Vagina (tissue), 2 donors: Measurements from ENCODE around the gene TMEM229A. TPM values are rescaled to one million over a fixed set of nuclear protein-coding genes. Genes with fewer than 3 reads are reported as not detected.

Experiments
- DNase-seq, 2 donors: peaks; one replicate each; pipeline ENCODE4 v3.0.0-alpha.2; 2017; ENCODE audit errors: extremely low spot score in 2 of 2
- H3K27ac ChIP-seq: fragments of 200-600 bp; sonication (generic); one replicate; pipeline ENCODE4 v1.5.1; 2019
- H3K27me3 ChIP-seq: fragments of 200-600 bp; sonication (generic); one replicate; pipeline ENCODE4 v1.5.1; 2019
- H3K36me3 ChIP-seq, 2 donors: fragments of 200-600 bp; sonication (generic); one replicate each; pipeline ENCODE4 v1.5.1; 2017 to 2019
- H3K4me1 ChIP-seq: fragments of 200-600 bp; sonication (generic); one replicate; pipeline ENCODE4 v1.5.1; 2019
- H3K4me3 ChIP-seq, 2 donors: fragments of 200-600 bp; sonication (generic); 1 replicate in 1 of 2; 2 replicates in 1 of 2; pipeline ENCODE4 v1.5.1; 2016 to 2019
- H3K9me3 ChIP-seq: fragments of 200-600 bp; sonication (generic); one replicate; pipeline ENCODE4 v1.5.1; 2019
- CTCF ChIP-seq, 3 experiments: fragments of 450-650 bp in 2 of 3; fragments of 200-600 bp in 1 of 3; sonication (generic) in 1 of 3; IDR thresholded peaks; one replicate each; pipeline ENCODE4 v1.5.1; 2017 to 2019; ENCODE audit warnings: antibody characterized with exemption in 3 of 3, mild to moderate bottlenecking in 2 of 3, moderate library complexity in 2 of 3
- POLR2A ChIP-seq, 2 donors: fragments of 450-650 bp; IDR thresholded peaks; one replicate each; pipeline ENCODE4 v1.6.1; 2017; ENCODE audit warnings: antibody characterized with exemption in 2 of 2, mild to moderate bottlenecking in 2 of 2, moderate library complexity in 2 of 2
- POLR2AphosphoS5 ChIP-seq, 2 donors: sonication (generic); formaldehyde crosslinking; IDR thresholded peaks; one replicate each; pipeline ENCODE4 v1.9.0; 2017; ENCODE audit warnings: antibody characterized with exemption in 2 of 2, mild to moderate bottlenecking in 2 of 2, low read depth in 1 of 2; ENCODE audit not compliant: insufficient read depth in 1 of 2
- intact Hi-C: fragments of 100-400 bp; cut with DNase I; formaldehyde crosslinking; loops from one replicate; pipeline ENCODE4 v1.15.1; 2023
- total RNA-seq: library from RNA; depleted of rRNA; stranded (reverse); fragments of >200 nt; gene quantifications from one replicate; pipeline ENCODE4 v1.2.3, GENCODE V29; 2016

Gene TMEM229A
- total RNA-seq, 1 donor from 2014 or later: not detected

- intact Hi-C loops: no loop called here
- no peaks in the 10 kb centered on the region for H3K9me3 ChIP-seq
- H3K27ac ChIP-seq: no peak overlapping the region
- H3K27me3 ChIP-seq: no peaks in the 10 kb centered on the region
- no peak for TF ChIP-seq POLR2A (IDR thresholded peaks at IDR 0.05)
- TF ChIP-seq POLR2AphosphoS5 (IDR thresholded peaks at IDR 0.05; ENCODE audit: insufficient read depth in 1 of 2, low read depth in 1 of 2): no peak
- no peak for TF ChIP-seq CTCF (IDR thresholded peaks at IDR 0.05)
- no peak for DNase-seq
- H3K4me1 ChIP-seq: no peaks in the 10 kb centered on the region
- no peak overlapping the region for H3K4me3 ChIP-seq
- H3K36me3 ChIP-seq: no peaks in the 10 kb centered on the region
Measured at GRCh38 chr7:123998921-123999320, 33.9 kb downstream of the TMEM229A start.

- DNase-seq: no peak
- TF ChIP-seq CTCF (IDR thresholded peaks at IDR 0.05): no peak
- TF ChIP-seq POLR2A (IDR thresholded peaks at IDR 0.05): no peak
- no peak for TF ChIP-seq POLR2AphosphoS5 (IDR thresholded peaks at IDR 0.05; ENCODE audit: insufficient read depth in 1 of 2, low read depth in 1 of 2)
- no peaks in the 10 kb centered on the region for H3K4me1 ChIP-seq
- no peak overlapping the region for H3K4me3 ChIP-seq
- H3K27me3 ChIP-seq: no peaks in the 10 kb centered on the region
- intact Hi-C loops: no loop called here
- no peaks in the 10 kb centered on the region for H3K36me3 ChIP-seq
- H3K9me3 ChIP-seq: no peaks in the 10 kb centered on the region
- H3K27ac ChIP-seq: no peak overlapping the region
Measured at GRCh38 chr7:123996327-123996625, 36.6 kb downstream of the TMEM229A start.

- Histone ChIP-seq H3K27me3 (no peaks in the 10 kb centered on the region), H3K4me1 (no peaks in the 10 kb centered on the region), H3K4me3 (no peak overlapping the region), H3K9me3 (no peaks in the 10 kb centered on the region), H3K27ac (no peak overlapping the region), H3K36me3 (no peaks in the 10 kb centered on the region)
- TF ChIP-seq POLR2AphosphoS5 (IDR thresholded peaks at IDR 0.05; ENCODE audit: insufficient read depth in 1 of 2, low read depth in 1 of 2): no peak
- TF ChIP-seq POLR2A (IDR thresholded peaks at IDR 0.05): no peak
- TF ChIP-seq CTCF (IDR thresholded peaks at IDR 0.05): no peak
- DNase-seq: no peak
- intact Hi-C loops: no loop called here
Measured at GRCh38 chr7:123995617-123996326, 37.1 kb downstream of the TMEM229A start.

- Histone ChIP-seq H3K27ac (no peak overlapping the region), H3K36me3 (no peaks in the 10 kb centered on the region), H3K27me3 (no peaks in the 10 kb centered on the region), H3K4me1 (no peaks in the 10 kb centered on the region), H3K4me3 (no peak overlapping the region), H3K9me3 (no peaks in the 10 kb centered on the region)
- no peak for DNase-seq
- TF ChIP-seq POLR2A (IDR thresholded peaks at IDR 0.05): no peak
- TF ChIP-seq POLR2AphosphoS5 (IDR thresholded peaks at IDR 0.05; ENCODE audit: insufficient read depth in 1 of 2, low read depth in 1 of 2): no peak
- TF ChIP-seq CTCF (IDR thresholded peaks at IDR 0.05): no peak
- intact Hi-C loops: no loop called here
Measured at GRCh38 chr7:123994449-123994848, 38.4 kb downstream of the TMEM229A start.

GRCh38 chr7:123993996-123994395, 38.9 kb downstream of the TMEM229A start:
- intact Hi-C loops: no loop called here
- Histone ChIP-seq H3K4me3 (no peak overlapping the region), H3K4me1 (no peaks in the 10 kb centered on the region), H3K9me3 (no peaks in the 10 kb centered on the region), H3K36me3 (no peaks in the 10 kb centered on the region), H3K27ac (no peak overlapping the region), H3K27me3 (no peaks in the 10 kb centered on the region)
- no peak for TF ChIP-seq CTCF (IDR thresholded peaks at IDR 0.05)
- TF ChIP-seq POLR2A (IDR thresholded peaks at IDR 0.05): no peak
- TF ChIP-seq POLR2AphosphoS5 (IDR thresholded peaks at IDR 0.05; ENCODE audit: insufficient read depth in 1 of 2, low read depth in 1 of 2): no peak
- no peak for DNase-seq
